Progenitor cell of endocrine pancreas (in vitro differentiated cells): ENCODE data around the gene ENSA. TPM values are rescaled to one million over a fixed set of nuclear protein-coding genes. Genes with fewer than 3 reads are reported as not detected.

Source experiments
- DNase-seq: peaks from one replicate; pipeline ENCODE4 v3.0.0; 2021; ENCODE audit warnings: low spot score; ENCODE audit not compliant: unreplicated experiment
- H3K27ac Mint-ChIP-seq: 2 replicates; pipeline ENCODE4 v1.8.0; 2021; ENCODE audit warnings: mild to moderate bottlenecking, moderate library complexity, mixed read lengths
- H3K27me3 Mint-ChIP-seq: 2 replicates; pipeline ENCODE4 v1.8.0; 2021; ENCODE audit warnings: mixed read lengths
- H3K36me3 Mint-ChIP-seq: 2 replicates; pipeline ENCODE4 v1.8.0; 2022; ENCODE audit warnings: mixed read lengths; ENCODE audit not compliant: insufficient read depth
- H3K4me1 Mint-ChIP-seq: 2 replicates; pipeline ENCODE4 v1.8.0; 2021; ENCODE audit warnings: low read depth, mixed read lengths
- H3K4me3 Mint-ChIP-seq: 2 replicates; pipeline ENCODE4 v1.8.0; 2021; ENCODE audit warnings: low read depth, mild to moderate bottlenecking, moderate library complexity, mixed read lengths
- H3K9me3 Mint-ChIP-seq: 2 replicates; pipeline ENCODE4 v1.8.0; 2021; ENCODE audit warnings: low read depth, mixed read lengths
- total RNA-seq: library from RNA; stranded (reverse); gene quantifications from 2 replicates; pipeline ENCODE4 v1.2.1, GENCODE V29; 2021
- TF ChIP-seq, protein P1 (sequence below): fragments of 200-600 bp; sonication (generic); IDR thresholded peaks from one replicate; pipeline ENCODE4 v1.5.0; 2021; ENCODE audit warnings: antibody characterized with exemption, mild to moderate bottlenecking; ENCODE audit not compliant: unreplicated experiment

ENSA gene
- total RNA-seq, 1 donor from 2014 or later, result 169 TPM

- Mint-ChIP-seq H3K27ac (peak overlapping the region; percentile 99), H3K9me3 (no peaks in the 10 kb centered on the region), H3K27me3 (no peaks in the 10 kb centered on the region), H3K4me1 (peaks cover 27% of the 10 kb centered on the region), H3K36me3 (peaks cover 34% of the 10 kb centered on the region), H3K4me3 (peak overlapping the region; percentile 84)
- no peak for DNase-seq
- TF ChIP-seq, protein P1, sequence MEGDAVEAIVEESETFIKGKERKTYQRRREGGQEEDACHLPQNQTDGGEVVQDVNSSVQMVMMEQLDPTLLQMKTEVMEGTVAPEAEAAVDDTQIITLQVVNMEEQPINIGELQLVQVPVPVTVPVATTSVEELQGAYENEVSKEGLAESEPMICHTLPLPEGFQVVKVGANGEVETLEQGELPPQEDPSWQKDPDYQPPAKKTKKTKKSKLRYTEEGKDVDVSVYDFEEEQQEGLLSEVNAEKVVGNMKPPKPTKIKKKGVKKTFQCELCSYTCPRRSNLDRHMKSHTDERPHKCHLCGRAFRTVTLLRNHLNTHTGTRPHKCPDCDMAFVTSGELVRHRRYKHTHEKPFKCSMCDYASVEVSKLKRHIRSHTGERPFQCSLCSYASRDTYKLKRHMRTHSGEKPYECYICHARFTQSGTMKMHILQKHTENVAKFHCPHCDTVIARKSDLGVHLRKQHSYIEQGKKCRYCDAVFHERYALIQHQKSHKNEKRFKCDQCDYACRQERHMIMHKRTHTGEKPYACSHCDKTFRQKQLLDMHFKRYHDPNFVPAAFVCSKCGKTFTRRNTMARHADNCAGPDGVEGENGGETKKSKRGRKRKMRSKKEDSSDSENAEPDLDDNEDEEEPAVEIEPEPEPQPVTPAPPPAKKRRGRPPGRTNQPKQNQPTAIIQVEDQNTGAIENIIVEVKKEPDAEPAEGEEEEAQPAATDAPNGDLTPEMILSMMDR, result no peak
Observed at GRCh38 chr1:150579945-150580642, 49.3 kb downstream of the ENSA start.

DNA sequence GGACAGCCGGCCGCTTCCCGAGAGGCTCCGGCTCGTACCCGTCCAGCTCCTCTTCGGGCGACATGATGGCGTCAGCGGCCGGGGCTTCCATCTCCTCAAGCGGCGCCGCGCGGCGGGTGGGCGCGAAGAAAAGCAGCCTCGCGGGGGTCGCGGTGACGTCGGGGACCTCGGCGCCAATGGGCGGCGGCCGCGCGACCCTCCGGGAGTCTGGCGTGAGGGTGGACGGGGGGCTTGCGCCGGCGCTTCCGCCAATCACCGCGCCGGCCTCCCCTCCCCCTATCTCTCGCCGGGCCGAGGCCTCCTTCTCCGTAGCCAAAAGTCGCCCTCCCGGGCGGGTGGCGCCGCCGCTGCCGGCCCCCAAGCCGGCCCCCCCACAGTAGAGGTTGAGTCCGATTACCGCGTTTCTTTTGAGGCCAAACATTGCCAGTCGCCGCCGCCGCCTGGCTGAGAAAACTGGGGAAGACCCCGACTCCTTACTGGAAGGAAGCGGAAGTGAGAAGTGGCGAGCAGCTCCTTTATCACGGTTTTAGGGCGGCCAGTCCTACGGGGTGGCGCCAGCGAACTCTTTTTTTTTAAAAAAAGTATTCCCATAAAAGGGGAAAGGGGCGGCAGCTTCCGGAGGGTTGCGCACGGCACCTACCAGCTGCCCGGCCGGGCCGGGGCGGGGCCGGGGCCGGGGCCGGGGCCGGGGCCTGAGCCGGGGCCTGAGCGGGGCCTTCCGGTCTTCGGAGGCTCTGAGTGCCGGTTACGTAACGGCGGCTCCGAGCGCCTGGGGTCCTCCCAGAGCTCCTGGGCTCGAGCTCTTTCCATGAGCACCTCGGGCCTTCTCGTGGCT lies 50.1 kb downstream of the ENSA start, which contains the start of gene MCL1:
TSS of gene MCL1 (minus strand) at position 501 of the 835 bp plus-strand sequence. CDS start at position 421, 80 bp downstream.
- peak; percentile 85 for DNase-seq
- H3K4me3 Mint-ChIP-seq, result peak within 1 kb of the TSS; percentile 95
- no peaks in the 10 kb centered on the region for H3K9me3 Mint-ChIP-seq
- no peaks in the 10 kb centered on the region for H3K27me3 Mint-ChIP-seq
- peaks cover 38% of the 10 kb centered on the region for H3K36me3 Mint-ChIP-seq
- peak within 1 kb of the TSS; percentile 100 for H3K27ac Mint-ChIP-seq
- H3K4me1 Mint-ChIP-seq, result peaks cover 34% of the 10 kb centered on the region
- TF ChIP-seq, protein P1, result no peak

GRCh38 chr1:150578272-150579109 lies 50.9 kb downstream of the ENSA start:
- Mint-ChIP-seq H3K27ac (peak overlapping the region; percentile 100), H3K4me1 (peaks cover 35% of the 10 kb centered on the region), H3K27me3 (no peaks in the 10 kb centered on the region), H3K9me3 (no peaks in the 10 kb centered on the region), H3K4me3 (peak overlapping the region; percentile 95), H3K36me3 (peaks cover 44% of the 10 kb centered on the region)
- DNase-seq, result no peak
- TF ChIP-seq, protein P1, result no peak

DNA sequence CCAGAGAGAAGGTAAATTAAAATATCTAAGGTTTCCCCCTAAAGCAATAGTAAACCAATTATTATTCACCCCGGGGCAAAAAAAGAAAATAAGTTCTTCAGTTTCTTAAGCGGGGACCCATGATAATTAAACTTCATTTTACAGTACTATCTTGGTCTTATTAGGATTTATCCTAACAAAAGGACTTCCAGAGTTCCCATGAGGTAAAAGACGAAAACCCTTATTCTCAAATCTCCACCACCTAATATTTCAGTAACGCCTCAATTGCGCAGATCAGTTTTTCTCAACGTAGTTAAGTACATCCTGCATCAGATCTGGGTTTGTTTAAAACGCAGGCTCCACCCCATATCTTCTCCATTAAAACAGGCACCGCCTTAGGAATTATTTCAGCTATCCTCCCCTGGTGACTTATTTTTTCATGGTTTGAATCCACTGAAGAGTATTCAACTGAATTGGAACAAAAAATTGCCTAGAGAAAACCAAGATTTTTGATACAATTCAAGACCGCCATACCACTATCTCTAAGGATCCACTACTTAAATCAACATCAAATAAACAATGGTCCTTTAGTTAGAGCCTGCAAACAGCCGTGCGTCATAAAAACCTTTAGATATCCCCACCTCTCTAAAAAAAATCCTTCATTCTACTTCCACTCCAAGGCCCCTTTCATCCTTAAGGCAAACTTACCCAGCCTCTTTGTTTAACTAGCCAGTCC lies 51.7 kb downstream of the ENSA start:
- Mint-ChIP-seq H3K4me1 (peaks cover 35% of the 10 kb centered on the region), H3K27ac (peak overlapping the region; percentile 100), H3K4me3 (peak overlapping the region; percentile 95), H3K27me3 (no peaks in the 10 kb centered on the region), H3K36me3 (peaks cover 49% of the 10 kb centered on the region), H3K9me3 (no peaks in the 10 kb centered on the region)
- DNase-seq, result no peak
- TF ChIP-seq, protein P1, result no peak
